ENCODE data around the gene ARHGEF28.

GRCh38 chr5:73977146-73977545 is 351.1 kb downstream of the ARHGEF28 start:
- TF ChIP-seq POLR2A (IDR thresholded peaks at IDR 0.05; ENCODE audit: low read depth, low read length) (no peak), CTCF (conservative IDR thresholded peaks at IDR 0.05; ENCODE audit: low read depth, low read length) (no peak), FOS (IDR thresholded peaks at IDR 0.05; ENCODE audit: low read depth, low read length) (no peak), MAFK (IDR thresholded peaks at IDR 0.05; ENCODE audit: low read depth, low read length) (no peak), MXI1 (IDR thresholded peaks at IDR 0.05; ENCODE audit: borderline replicate concordance, low read depth, low read length) (no peak), RAD21 (IDR thresholded peaks at IDR 0.05; ENCODE audit: low read length) (no peak), SMC3 (IDR thresholded peaks at IDR 0.05; ENCODE audit: low read depth, low read length) (no peak), CEBPB (IDR thresholded peaks at IDR 0.05; ENCODE audit: low read depth, low read length) (no peak)
